Neural progenitor cell (in vitro differentiated cells): ENCODE measurements around the gene ERC1. TPM values are rescaled to one million over a fixed set of nuclear protein-coding genes. Genes with fewer than 3 reads are reported as not detected.

Experiments
- DNase-seq: peaks from one replicate; pipeline ENCODE4 v3.0.0-alpha.2; 2016; ENCODE audit warnings: low spot score
- H2AFZ ChIP-seq: fragments of 200-600 bp; sonication (generic); replicated peaks from 2 replicates; pipeline ENCODE4 v1.6.1; 2016; ENCODE audit warnings: antibody characterized with exemption
- H3F3A ChIP-seq: fragments of 200-600 bp; sonication (generic); 2 replicates; pipeline ENCODE4 v1.6.1; 2016; ENCODE audit warnings: antibody characterized with exemption, low read depth
- H3K27ac ChIP-seq: fragments of 200-600 bp; sonication (generic); 2 replicates; pipeline ENCODE4 v1.5.1; 2016; ENCODE audit warnings: mild to moderate bottlenecking
- H3K27me3 ChIP-seq: fragments of 200-600 bp; sonication (generic); 2 replicates; pipeline ENCODE4 v1.6.1; 2016; ENCODE audit warnings: mild to moderate bottlenecking, moderate library complexity
- H3K36me3 ChIP-seq: fragments of 200-600 bp; sonication (generic); 2 replicates; pipeline ENCODE4 v1.5.1; 2016
- H3K4me1 ChIP-seq: fragments of 200-600 bp; sonication (generic); 2 replicates; pipeline ENCODE4 v1.6.1; 2016; ENCODE audit warnings: mixed run types
- H3K4me2 ChIP-seq: fragments of 200-600 bp; sonication (generic); 2 replicates; pipeline ENCODE4 v1.6.1; 2016
- H3K4me3 ChIP-seq: fragments of 200-600 bp; sonication (generic); 2 replicates; pipeline ENCODE4 v1.5.1; 2016
- H3K79me2 ChIP-seq: fragments of 200-600 bp; sonication (generic); 2 replicates; pipeline ENCODE4 v1.6.1; 2016; ENCODE audit warnings: low read depth
- H3K9ac ChIP-seq: fragments of 200-600 bp; sonication (generic); 2 replicates; pipeline ENCODE4 v1.6.1; 2016
- H3K9me3 ChIP-seq: fragments of 200-600 bp; sonication (generic); 2 replicates; pipeline ENCODE4 v1.5.1; 2016; ENCODE audit warnings: low read depth
- H4K20me1 ChIP-seq: fragments of 200-600 bp; sonication (generic); 2 replicates; pipeline ENCODE4 v1.6.1; 2016; ENCODE audit warnings: low read depth
- H3K27ac Mint-ChIP-seq: 3 replicates; pipeline ENCODE4 v1.8.0; 2021; ENCODE audit warnings: mixed read lengths
- H3K27me3 Mint-ChIP-seq: 2 replicates; pipeline ENCODE4 v1.8.0; 2022; ENCODE audit warnings: low read depth, mild to moderate bottlenecking, inconsistent platforms, moderate library complexity, mixed read lengths; ENCODE audit not compliant: insufficient read depth
- H3K36me3 Mint-ChIP-seq: 3 replicates; pipeline ENCODE4 v1.8.0; 2021; ENCODE audit warnings: mixed read lengths
- H3K4me1 Mint-ChIP-seq: 3 replicates; pipeline ENCODE4 v1.8.0; 2021; ENCODE audit warnings: mixed read lengths
- H3K4me3 Mint-ChIP-seq: 3 replicates; pipeline ENCODE4 v1.8.0; 2021; ENCODE audit warnings: mild to moderate bottlenecking, moderate library complexity, mixed read lengths
- H3K9me3 Mint-ChIP-seq: 3 replicates; pipeline ENCODE4 v1.8.0; 2020; ENCODE audit warnings: mixed read lengths
- CTCF ChIP-seq: fragments of 200-600 bp; sonication (generic); IDR thresholded peaks from 2 replicates; pipeline ENCODE4 v1.5.1; 2017; ENCODE audit warnings: antibody characterized with exemption, mild to moderate bottlenecking
- EZH2 ChIP-seq: fragments of 200-600 bp; sonication (generic); IDR thresholded peaks from 2 replicates; pipeline ENCODE4 v1.6.1; 2017; ENCODE audit warnings: antibody characterized with exemption, mild to moderate bottlenecking, moderate library complexity
- EZH2phosphoT487 ChIP-seq: fragments of 200-600 bp; sonication (generic); IDR thresholded peaks from 2 replicates; pipeline ENCODE4 v1.6.1; 2017; ENCODE audit warnings: antibody characterized with exemption
- total RNA-seq: library from RNA; depleted of rRNA; stranded (reverse); fragments of >200 nt; gene quantifications from 2 replicates; pipeline ENCODE4 v1.2.3, GENCODE V29; 2015; ENCODE audit warnings: low replicate concordance

The ERC1 gene
- total RNA-seq, 1 donor from 2014 or later = 27.5 TPM

GRCh38 chr12:1529862-1530591, 539.0 kb downstream of the ERC1 start:
- Histone ChIP-seq H3K79me2 (peaks cover 57% of the 10 kb centered on the region), H3F3A (peaks cover 15% of the 10 kb centered on the region), H3K9me3 (no peaks in the 10 kb centered on the region), H2AFZ (peak overlapping the region; percentile 41), H3K9ac (peak overlapping the region; percentile 23), H3K4me1 (peaks cover 44% of the 10 kb centered on the region), H3K27me3 (peaks cover 73% of the 10 kb centered on the region), H3K27ac (no peak overlapping the region), H3K4me2 (peak overlapping the region; percentile 83), H4K20me1 (peaks cover 40% of the 10 kb centered on the region), H3K36me3 (no peaks in the 10 kb centered on the region), H3K4me3 (peak overlapping the region; percentile 67)
- H3K36me3 Mint-ChIP-seq = peaks cover 4% of the 10 kb centered on the region
- peak; percentile 67 for DNase-seq
- H3K27me3 Mint-ChIP-seq = peaks cover 24% of the 10 kb centered on the region
- peak overlapping the region; percentile 97 for H3K27ac Mint-ChIP-seq
- peak overlapping the region; percentile 97 for H3K4me3 Mint-ChIP-seq
- no peak for TF ChIP-seq CTCF
- TF ChIP-seq EZH2phosphoT487 = no peak
- TF ChIP-seq EZH2 = peak; percentile 46
- H3K9me3 Mint-ChIP-seq = no peaks in the 10 kb centered on the region
- peaks cover 41% of the 10 kb centered on the region for H3K4me1 Mint-ChIP-seq

GRCh38 chr12:1530592-1531152, 539.6 kb downstream of the ERC1 start:
- Histone ChIP-seq H3K36me3 (no peaks in the 10 kb centered on the region), H3K9ac (no peak overlapping the region), H3K4me2 (peak overlapping the region; percentile 97), H3K79me2 (peaks cover 64% of the 10 kb centered on the region), H2AFZ (no peak overlapping the region), H3K9me3 (no peaks in the 10 kb centered on the region), H3K27me3 (peaks cover 72% of the 10 kb centered on the region), H3K4me1 (peaks cover 45% of the 10 kb centered on the region), H3K27ac (no peak overlapping the region), H4K20me1 (peaks cover 46% of the 10 kb centered on the region), H3K4me3 (peak overlapping the region; percentile 91), H3F3A (peaks cover 15% of the 10 kb centered on the region)
- DNase-seq = peak; percentile 60
- TF ChIP-seq CTCF = no peak
- no peak for TF ChIP-seq EZH2phosphoT487
- TF ChIP-seq EZH2 = no peak
- no peak overlapping the region for H3K27ac Mint-ChIP-seq
- peaks cover 41% of the 10 kb centered on the region for H3K4me1 Mint-ChIP-seq
- H3K4me3 Mint-ChIP-seq = peak overlapping the region; percentile 80
- peaks cover 4% of the 10 kb centered on the region for H3K36me3 Mint-ChIP-seq
- peaks cover 24% of the 10 kb centered on the region for H3K27me3 Mint-ChIP-seq
- H3K9me3 Mint-ChIP-seq = no peaks in the 10 kb centered on the region

- peaks cover 73% of the 10 kb centered on the region for H3K27me3 ChIP-seq
- TF ChIP-seq EZH2phosphoT487 (peak; percentile 48), EZH2 (peak; percentile 64), CTCF (no peak)
- no peaks in the 10 kb centered on the region for H3K9me3 ChIP-seq
- peak overlapping the region; percentile 67 for H3K9ac ChIP-seq
- peaks cover 69% of the 10 kb centered on the region for H3K79me2 ChIP-seq
- H3K4me3 Mint-ChIP-seq = peak overlapping the region; percentile 80
- H3F3A ChIP-seq = peaks cover 15% of the 10 kb centered on the region
- no peak overlapping the region for H2AFZ ChIP-seq
- H3K4me3 ChIP-seq = peak overlapping the region; percentile 91
- H3K9me3 Mint-ChIP-seq = no peaks in the 10 kb centered on the region
- H3K4me2 ChIP-seq = peak overlapping the region; percentile 97
- peaks cover 45% of the 10 kb centered on the region for H3K4me1 ChIP-seq
- H3K4me1 Mint-ChIP-seq = peaks cover 41% of the 10 kb centered on the region
- peaks cover 4% of the 10 kb centered on the region for H3K36me3 Mint-ChIP-seq
- H4K20me1 ChIP-seq = peaks cover 52% of the 10 kb centered on the region
- no peak overlapping the region for H3K27ac Mint-ChIP-seq
- H3K27ac ChIP-seq = no peak overlapping the region
- H3K36me3 ChIP-seq = no peaks in the 10 kb centered on the region
- H3K27me3 Mint-ChIP-seq = peaks cover 22% of the 10 kb centered on the region
- DNase-seq = no peak
Measured at GRCh38 chr12:1531153-1531653, 540.2 kb downstream of the ERC1 start.
